Liver (tissue), 9 donors: Measurements from ENCODE around the gene PNCK. TPM values are rescaled to one million over a fixed set of nuclear protein-coding genes. Genes with fewer than 3 reads are reported as not detected.

Source experiments
- DNase-seq: peaks from one replicate; pipeline ENCODE4 v3.0.0-alpha.2; 2017; ENCODE audit warnings: low spot score
- H3K27ac ChIP-seq, 2 donors: one replicate each; pipeline ENCODE4 v1.7.0; 2013; ENCODE audit warnings: inconsistent platforms in 2 of 2, low read length in 2 of 2, control low read depth in 1 of 2, low read depth in 1 of 2, mild to moderate bottlenecking in 1 of 2
- H3K27me3 ChIP-seq, 4 donors: one replicate each; pipeline versions ENCODE4 v1.6.1 to v1.7.0; 2013; ENCODE audit warnings: low read length in 3 of 4, inconsistent platforms in 1 of 4, mild to moderate bottlenecking in 1 of 4, moderate library complexity in 1 of 4; ENCODE audit not compliant: control insufficient read depth in 4 of 4, insufficient read depth in 4 of 4
- H3K36me3 ChIP-seq, 4 donors: one replicate each; pipeline versions ENCODE4 v1.6.1 to v1.7.0; 2013; ENCODE audit warnings: low read length in 3 of 4, mild to moderate bottlenecking in 3 of 4, low read depth in 1 of 4, moderate library complexity in 1 of 4; ENCODE audit not compliant: control insufficient read depth in 4 of 4, insufficient read depth in 3 of 4
- H3K4me1 ChIP-seq, 4 donors: one replicate each; pipeline versions ENCODE4 v1.6.1 to v1.7.0; 2013; ENCODE audit warnings: low read length in 3 of 4, mild to moderate bottlenecking in 3 of 4, moderate library complexity in 1 of 4; ENCODE audit not compliant: control insufficient read depth in 4 of 4, insufficient read depth in 4 of 4
- H3K4me3 ChIP-seq, 3 donors: one replicate each; pipeline versions ENCODE4 v1.6.1 to v1.7.0; 2013; ENCODE audit warnings: low read length in 3 of 3, control low read depth in 1 of 3, low read depth in 1 of 3, mild to moderate bottlenecking in 1 of 3
- H3K9ac ChIP-seq, 2 donors: one replicate each; pipeline ENCODE4 v1.7.0; 2013; ENCODE audit warnings: low read length in 2 of 2, mild to moderate bottlenecking in 2 of 2, moderate library complexity in 2 of 2, control low read depth in 1 of 2, low read depth in 1 of 2
- H3K9me3 ChIP-seq, 4 donors: one replicate each; pipeline versions ENCODE4 v1.6.1 to v1.7.0; 2013; ENCODE audit warnings: low read length in 3 of 4; ENCODE audit not compliant: control insufficient read depth in 4 of 4
- EGR1 ChIP-seq, 2 donors: IDR thresholded peaks; 2 replicates each; pipeline ENCODE4 v1.6.1; 2016 to 2018; ENCODE audit warnings: antibody characterized with exemption in 2 of 2, low read depth in 2 of 2
- FOXA1 ChIP-seq: IDR thresholded peaks from 2 replicates; pipeline ENCODE4 v1.6.1; 2016; ENCODE audit warnings: antibody characterized with exemption
- FOXA2 ChIP-seq: IDR thresholded peaks from 2 replicates; pipeline ENCODE4 v1.6.1; 2016; ENCODE audit warnings: antibody characterized with exemption
- HNF4A ChIP-seq, 2 donors: conservative IDR thresholded peaks; 2 replicates each; pipeline ENCODE4 v1.6.1; 2016; ENCODE audit warnings: antibody characterized with exemption in 2 of 2, mild to moderate bottlenecking in 2 of 2
- HNF4G ChIP-seq: IDR thresholded peaks from 2 replicates; pipeline ENCODE4 v1.6.1; 2016; ENCODE audit warnings: antibody characterized with exemption
- NR2F2 ChIP-seq: IDR thresholded peaks from 2 replicates; pipeline ENCODE4 v1.6.1; 2016; ENCODE audit warnings: antibody characterized with exemption
- RAD21 ChIP-seq, 2 donors: IDR thresholded peaks; 2 replicates each; pipeline ENCODE4 v1.6.1; 2016; ENCODE audit warnings: antibody characterized with exemption in 2 of 2, mild to moderate bottlenecking in 2 of 2
- RXRA ChIP-seq, 2 donors: IDR thresholded peaks; 2 replicates each; pipeline ENCODE4 v1.6.1; 2017 to 2018; ENCODE audit warnings: antibody characterized with exemption in 2 of 2, mild to moderate bottlenecking in 1 of 2
- SP1 ChIP-seq: IDR thresholded peaks from 2 replicates; pipeline ENCODE4 v1.6.1; 2018; ENCODE audit warnings: antibody characterized with exemption, mild to moderate bottlenecking
- TAF1 ChIP-seq: conservative IDR thresholded peaks from 2 replicates; pipeline ENCODE4 v1.6.1; 2016; ENCODE audit warnings: antibody characterized with exemption, mild to moderate bottlenecking
- YY1 ChIP-seq: IDR thresholded peaks from 2 replicates; pipeline ENCODE4 v1.6.1; 2016; ENCODE audit warnings: antibody characterized with exemption, mild to moderate bottlenecking
- WGBS: extraction: QIAGEN DNeasy Blood & Tissue Kit; methylation state at CpG from one replicate; pipeline ENCODE4 v1.1.7; 2013; 5-methylcytosine and 5-hydroxymethylcytosine counted together
- polyA plus RNA-seq, 2 donors: library from polyadenylated mRNA; stranded (reverse) in 1 of 2; unstranded in 1 of 2; fragments of 200-250 nt in 1 of 2; fragments of >200 nt in 1 of 2; fragmentation: Nextera tagmentation in 1 of 2; extraction: Ambion mirVana in 1 of 2; gene quantifications; one replicate each; pipeline versions ENCODE4 v1.2.1 to v1.2.3, GENCODE V29; 2013 to 2015
- total RNA-seq, 2 donors: library from RNA; depleted of rRNA; stranded (reverse); fragments of >200 nt; gene quantifications; one replicate each; pipeline ENCODE4 v1.2.3, GENCODE V29; 2014
- TF ChIP-seq, protein P1 (sequence below): IDR thresholded peaks from 2 replicates; pipeline ENCODE4 v1.6.1; 2016; ENCODE audit warnings: antibody characterized with exemption
- TF ChIP-seq, protein P2 (sequence below): IDR thresholded peaks from 2 replicates; pipeline ENCODE4 v1.6.1; 2016; ENCODE audit warnings: antibody characterized with exemption, mild to moderate bottlenecking
- TF ChIP-seq, protein P3 (sequence below): IDR thresholded peaks from 2 replicates; pipeline ENCODE4 v1.6.1; 2016; ENCODE audit warnings: antibody characterized with exemption
- TF ChIP-seq, protein P4 (sequence below): fragments of 150-350 bp; IDR thresholded peaks from 2 replicates; pipeline ENCODE4 v1.5.1; 2017; ENCODE audit warnings: improper control_type of control experiment, low read depth, low read length; ENCODE audit not compliant: missing input control
- donor health status: healthy.
- donor health status: healthy.
- donor health status: healthy.
- donor health status: healthy.
- donor health status: healthy.

PNCK gene
- total and polyA plus RNA-seq, 4 donors: 0.02 to 0.17 TPM; not detected in 2

DNA sequence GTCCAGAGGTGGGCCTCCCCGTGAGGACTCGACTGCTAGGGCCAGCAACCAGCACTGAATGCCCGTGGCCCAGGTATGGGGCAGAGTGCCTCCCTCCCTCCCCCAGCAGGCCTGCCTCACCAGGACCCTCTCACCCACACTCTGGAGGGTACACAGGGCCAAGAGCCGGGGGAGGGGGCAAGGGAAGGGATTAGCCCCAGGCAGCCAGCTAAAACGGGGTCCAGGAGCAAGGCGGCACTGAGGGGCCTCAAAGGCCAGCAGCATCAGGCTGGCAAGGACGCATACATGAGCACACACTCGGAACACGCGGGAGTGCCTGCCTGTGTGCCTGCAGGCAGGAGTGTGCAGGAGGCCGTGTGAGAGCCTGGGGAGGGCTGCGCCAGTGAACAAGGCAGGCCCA lies 44.9 kb downstream of the PNCK start:
- Histone ChIP-seq H3K36me3 (no peaks in the 10 kb centered on the region), H3K9ac (no peak overlapping the region), H3K9me3 (no peaks in the 10 kb centered on the region), H3K27me3 (no peaks in the 10 kb centered on the region), H3K4me1 (peaks cover 3 to 17% (median 4%) of the 10 kb centered on the region in 4 donors), H3K27ac (no peak overlapping the region), H3K4me3 (no peak overlapping the region)
- 46% methylated on average over 12 of the region's 12 CpGs for WGBS
- DNase-seq: no peak
- TF ChIP-seq, protein P1, sequence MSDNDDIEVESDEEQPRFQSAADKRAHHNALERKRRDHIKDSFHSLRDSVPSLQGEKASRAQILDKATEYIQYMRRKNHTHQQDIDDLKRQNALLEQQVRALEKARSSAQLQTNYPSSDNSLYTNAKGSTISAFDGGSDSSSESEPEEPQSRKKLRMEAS: no peak
- TF ChIP-seq NR2F2: no peak
- TF ChIP-seq, protein P2, sequence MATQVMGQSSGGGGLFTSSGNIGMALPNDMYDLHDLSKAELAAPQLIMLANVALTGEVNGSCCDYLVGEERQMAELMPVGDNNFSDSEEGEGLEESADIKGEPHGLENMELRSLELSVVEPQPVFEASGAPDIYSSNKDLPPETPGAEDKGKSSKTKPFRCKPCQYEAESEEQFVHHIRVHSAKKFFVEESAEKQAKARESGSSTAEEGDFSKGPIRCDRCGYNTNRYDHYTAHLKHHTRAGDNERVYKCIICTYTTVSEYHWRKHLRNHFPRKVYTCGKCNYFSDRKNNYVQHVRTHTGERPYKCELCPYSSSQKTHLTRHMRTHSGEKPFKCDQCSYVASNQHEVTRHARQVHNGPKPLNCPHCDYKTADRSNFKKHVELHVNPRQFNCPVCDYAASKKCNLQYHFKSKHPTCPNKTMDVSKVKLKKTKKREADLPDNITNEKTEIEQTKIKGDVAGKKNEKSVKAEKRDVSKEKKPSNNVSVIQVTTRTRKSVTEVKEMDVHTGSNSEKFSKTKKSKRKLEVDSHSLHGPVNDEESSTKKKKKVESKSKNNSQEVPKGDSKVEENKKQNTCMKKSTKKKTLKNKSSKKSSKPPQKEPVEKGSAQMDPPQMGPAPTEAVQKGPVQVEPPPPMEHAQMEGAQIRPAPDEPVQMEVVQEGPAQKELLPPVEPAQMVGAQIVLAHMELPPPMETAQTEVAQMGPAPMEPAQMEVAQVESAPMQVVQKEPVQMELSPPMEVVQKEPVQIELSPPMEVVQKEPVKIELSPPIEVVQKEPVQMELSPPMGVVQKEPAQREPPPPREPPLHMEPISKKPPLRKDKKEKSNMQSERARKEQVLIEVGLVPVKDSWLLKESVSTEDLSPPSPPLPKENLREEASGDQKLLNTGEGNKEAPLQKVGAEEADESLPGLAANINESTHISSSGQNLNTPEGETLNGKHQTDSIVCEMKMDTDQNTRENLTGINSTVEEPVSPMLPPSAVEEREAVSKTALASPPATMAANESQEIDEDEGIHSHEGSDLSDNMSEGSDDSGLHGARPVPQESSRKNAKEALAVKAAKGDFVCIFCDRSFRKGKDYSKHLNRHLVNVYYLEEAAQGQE: no peak
- TF ChIP-seq HNF4G: no peak
- no peak for TF ChIP-seq EGR1 (IDR thresholded peaks at IDR 0.05; ENCODE audit: low read depth in 2 of 2)
- no peak for TF ChIP-seq HNF4A (conservative IDR thresholded peaks at IDR 0.05)
- no peak for TF ChIP-seq FOXA2
- TF ChIP-seq, protein P3, sequence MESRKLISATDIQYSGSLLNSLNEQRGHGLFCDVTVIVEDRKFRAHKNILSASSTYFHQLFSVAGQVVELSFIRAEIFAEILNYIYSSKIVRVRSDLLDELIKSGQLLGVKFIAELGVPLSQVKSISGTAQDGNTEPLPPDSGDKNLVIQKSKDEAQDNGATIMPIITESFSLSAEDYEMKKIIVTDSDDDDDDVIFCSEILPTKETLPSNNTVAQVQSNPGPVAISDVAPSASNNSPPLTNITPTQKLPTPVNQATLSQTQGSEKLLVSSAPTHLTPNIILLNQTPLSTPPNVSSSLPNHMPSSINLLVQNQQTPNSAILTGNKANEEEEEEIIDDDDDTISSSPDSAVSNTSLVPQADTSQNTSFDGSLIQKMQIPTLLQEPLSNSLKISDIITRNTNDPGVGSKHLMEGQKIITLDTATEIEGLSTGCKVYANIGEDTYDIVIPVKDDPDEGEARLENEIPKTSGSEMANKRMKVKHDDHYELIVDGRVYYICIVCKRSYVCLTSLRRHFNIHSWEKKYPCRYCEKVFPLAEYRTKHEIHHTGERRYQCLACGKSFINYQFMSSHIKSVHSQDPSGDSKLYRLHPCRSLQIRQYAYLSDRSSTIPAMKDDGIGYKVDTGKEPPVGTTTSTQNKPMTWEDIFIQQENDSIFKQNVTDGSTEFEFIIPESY: no peak
- no peak for TF ChIP-seq RAD21 (IDR thresholded peaks at IDR 0.05)
- no peak for TF ChIP-seq YY1
- no peak for TF ChIP-seq RXRA (IDR thresholded peaks at IDR 0.05)
- TF ChIP-seq TAF1: no peak
- no peak for TF ChIP-seq SP1
- TF ChIP-seq, protein P4, sequence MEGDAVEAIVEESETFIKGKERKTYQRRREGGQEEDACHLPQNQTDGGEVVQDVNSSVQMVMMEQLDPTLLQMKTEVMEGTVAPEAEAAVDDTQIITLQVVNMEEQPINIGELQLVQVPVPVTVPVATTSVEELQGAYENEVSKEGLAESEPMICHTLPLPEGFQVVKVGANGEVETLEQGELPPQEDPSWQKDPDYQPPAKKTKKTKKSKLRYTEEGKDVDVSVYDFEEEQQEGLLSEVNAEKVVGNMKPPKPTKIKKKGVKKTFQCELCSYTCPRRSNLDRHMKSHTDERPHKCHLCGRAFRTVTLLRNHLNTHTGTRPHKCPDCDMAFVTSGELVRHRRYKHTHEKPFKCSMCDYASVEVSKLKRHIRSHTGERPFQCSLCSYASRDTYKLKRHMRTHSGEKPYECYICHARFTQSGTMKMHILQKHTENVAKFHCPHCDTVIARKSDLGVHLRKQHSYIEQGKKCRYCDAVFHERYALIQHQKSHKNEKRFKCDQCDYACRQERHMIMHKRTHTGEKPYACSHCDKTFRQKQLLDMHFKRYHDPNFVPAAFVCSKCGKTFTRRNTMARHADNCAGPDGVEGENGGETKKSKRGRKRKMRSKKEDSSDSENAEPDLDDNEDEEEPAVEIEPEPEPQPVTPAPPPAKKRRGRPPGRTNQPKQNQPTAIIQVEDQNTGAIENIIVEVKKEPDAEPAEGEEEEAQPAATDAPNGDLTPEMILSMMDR: no peak

DNA sequence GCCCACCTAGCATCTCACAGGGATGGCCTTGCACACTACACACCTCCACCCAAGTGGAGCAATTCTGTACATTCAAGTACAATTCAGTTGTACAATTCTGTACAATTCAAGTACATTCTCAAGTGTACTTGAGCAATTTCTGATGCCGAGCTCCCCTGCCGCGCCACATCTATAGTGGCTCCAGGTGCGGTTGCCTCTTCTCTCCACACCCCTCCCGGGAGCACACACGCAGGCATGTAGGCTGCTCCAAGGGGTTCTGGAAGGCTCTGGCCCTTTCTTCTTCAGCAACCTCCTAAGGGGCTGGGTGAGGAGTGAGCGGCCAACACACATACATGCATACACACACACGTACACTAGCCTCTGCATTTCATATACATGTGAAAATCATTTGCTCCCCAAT lies 45.5 kb downstream of the PNCK start:
- TF ChIP-seq, protein P3: no peak
- no peak for TF ChIP-seq FOXA1
- TF ChIP-seq, protein P4: no peak
- H3K9ac ChIP-seq: no peak overlapping the region
- DNase-seq: no peak
- 88% methylated on average over 8 of the region's 8 CpGs for WGBS
- no peaks in the 10 kb centered on the region for H3K36me3 ChIP-seq
- no peak overlapping the region for H3K4me3 ChIP-seq
- no peaks in the 10 kb centered on the region for H3K27me3 ChIP-seq
- H3K9me3 ChIP-seq: no peaks in the 10 kb centered on the region
- H3K4me1 ChIP-seq: peaks cover 3 to 17% (median 6%) of the 10 kb centered on the region in 4 donors
- H3K27ac ChIP-seq: peak overlapping the region in 1 of 2 donors; percentile 69
